HEK293 (cell line): ENCODE measurements around the gene RAB11A.

Experiments
- CTCF ChIA-PET: fragments of 350-600 bp; formaldehyde crosslinking; extraction: SDS; loops from one replicate; lab custom pipeline; 2021; ENCODE audit warnings: antibody characterized with exemption; lab: Yijun Ruan, JAX
- POLR2A ChIA-PET: fragments of 300-600 bp; formaldehyde crosslinking; extraction: SDS; loops from one replicate; lab custom pipeline; 2020; ENCODE audit warnings: antibody characterized with exemption, inconsistent platforms; lab: Yijun Ruan, JAX
- H3K27ac ChIP-seq: fragments of 200-500 bp; sonication (Bioruptor generic); 2 replicates; pipeline ENCODE4 v1.5.1; 2014; ENCODE audit warnings: low read depth, low read length, control low read depth, inconsistent platforms; ENCODE audit errors: extremely low read depth
- H3K36me3 ChIP-seq, 2 experiments: fragments of 200-500 bp in 1 of 2; sonication (Bioruptor generic) in 1 of 2; 1 replicate in 1 of 2; 2 replicates in 1 of 2; pipeline ENCODE4 v1.5.1; 2014 to 2017; ENCODE audit warnings: inconsistent platforms in 2 of 2, low read length in 2 of 2; ENCODE audit not compliant: control insufficient read depth in 2 of 2, insufficient read depth in 1 of 2
- H3K4me1 ChIP-seq: fragments of 200-500 bp; sonication (Bioruptor generic); 2 replicates; pipeline ENCODE4 v1.5.1; 2014; ENCODE audit warnings: mild to moderate bottlenecking, low read length, inconsistent platforms; ENCODE audit not compliant: control insufficient read depth, insufficient read depth
- H3K4me3 ChIP-seq: 2 replicates; pipeline ENCODE4 v1.5.1; 2011; ENCODE audit warnings: low read depth, mild to moderate bottlenecking, control low read depth, low read length, moderate library complexity
- H3K9me3 ChIP-seq: fragments of 200-500 bp; sonication (Bioruptor generic); 2 replicates; pipeline ENCODE4 v1.5.1; 2014; ENCODE audit warnings: low read depth, low read length, inconsistent platforms; ENCODE audit not compliant: control insufficient read depth, insufficient read depth
- EGR2 ChIP-seq: fragments of 450-650 bp; formaldehyde crosslinking; IDR thresholded peaks from 2 replicates; pipeline ENCODE4 v1.5.1; 2016; ENCODE audit warnings: low read depth, missing biosample characterization, missing genetic modification characterization
- GLIS1 ChIP-seq: fragments of 450-650 bp; formaldehyde crosslinking; IDR thresholded peaks from 2 replicates; pipeline ENCODE4 v1.5.1; 2016; ENCODE audit warnings: missing biosample characterization, missing genetic modification characterization
- KLF7 ChIP-seq: fragments of 450-650 bp; formaldehyde crosslinking; IDR thresholded peaks from 2 replicates; pipeline ENCODE4 v1.5.1; 2016; ENCODE audit warnings: missing biosample characterization, missing genetic modification characterization, borderline replicate concordance
- KLF9 ChIP-seq: fragments of 450-650 bp; formaldehyde crosslinking; IDR thresholded peaks from 2 replicates; pipeline ENCODE4 v1.5.1; 2016; ENCODE audit warnings: missing biosample characterization, missing genetic modification characterization, low read depth
- OVOL3 ChIP-seq: fragments of 450-650 bp; formaldehyde crosslinking; IDR thresholded peaks from 2 replicates; pipeline ENCODE4 v1.5.1; 2016; ENCODE audit warnings: missing biosample characterization, missing genetic modification characterization
- RBAK ChIP-seq: fragments of 450-650 bp; formaldehyde crosslinking; IDR thresholded peaks from 2 replicates; pipeline ENCODE4 v1.5.1; 2016; ENCODE audit warnings: missing biosample characterization, missing genetic modification characterization
- SALL2 ChIP-seq: fragments of 450-650 bp; formaldehyde crosslinking; IDR thresholded peaks from 2 replicates; pipeline ENCODE4 v1.5.0; 2017; ENCODE audit warnings: missing biosample characterization, mild to moderate bottlenecking, missing genetic modification characterization, borderline replicate concordance
- SCRT2 ChIP-seq: fragments of 450-650 bp; formaldehyde crosslinking; IDR thresholded peaks from 2 replicates; pipeline ENCODE4 v1.5.1; 2016; ENCODE audit warnings: missing biosample characterization, missing genetic modification characterization
- SP7 ChIP-seq: fragments of 450-650 bp; formaldehyde crosslinking; IDR thresholded peaks from 2 replicates; pipeline ENCODE4 v1.5.1; 2016; ENCODE audit warnings: missing biosample characterization, missing genetic modification characterization
- TRIM28 ChIP-seq: IDR thresholded peaks from 2 replicates; pipeline ENCODE4 v1.6.1; 2011; ENCODE audit warnings: low read length, control low read depth, borderline replicate concordance
- ZBTB11 ChIP-seq: fragments of 450-650 bp; formaldehyde crosslinking; conservative IDR thresholded peaks from 2 replicates; pipeline ENCODE4 v1.5.1; 2016; ENCODE audit warnings: low read depth, missing biosample characterization, missing genetic modification characterization
- ZBTB21 ChIP-seq: fragments of 450-650 bp; formaldehyde crosslinking; IDR thresholded peaks from 2 replicates; pipeline ENCODE4 v1.5.1; 2017; ENCODE audit warnings: missing biosample characterization, missing genetic modification characterization
- ZBTB48 ChIP-seq: fragments of 450-650 bp; formaldehyde crosslinking; IDR thresholded peaks from 2 replicates; pipeline ENCODE4 v1.5.1; 2016; ENCODE audit warnings: missing biosample characterization, missing genetic modification characterization
- ZFP37 ChIP-seq: fragments of 450-650 bp; formaldehyde crosslinking; IDR thresholded peaks from 2 replicates; pipeline ENCODE4 v1.5.1; 2016; ENCODE audit warnings: missing biosample characterization, missing genetic modification characterization
- ZNF10 ChIP-seq: fragments of 450-650 bp; formaldehyde crosslinking; IDR thresholded peaks from 2 replicates; pipeline ENCODE4 v1.5.1; 2017; ENCODE audit warnings: missing biosample characterization, missing genetic modification characterization
- ZNF184 ChIP-seq: fragments of 450-650 bp; IDR thresholded peaks from 2 replicates; pipeline ENCODE4 v1.5.1; 2018; ENCODE audit warnings: missing biosample characterization, mild to moderate bottlenecking, missing genetic modification characterization
- ZNF223 ChIP-seq: fragments of 450-650 bp; formaldehyde crosslinking; IDR thresholded peaks from 2 replicates; pipeline ENCODE4 v1.5.1; 2016; ENCODE audit warnings: missing biosample characterization, missing genetic modification characterization
- ZNF266 ChIP-seq: fragments of 450-650 bp; formaldehyde crosslinking; IDR thresholded peaks from 2 replicates; pipeline ENCODE4 v1.5.1; 2016; ENCODE audit warnings: missing biosample characterization, missing genetic modification characterization, low read depth
- ZNF391 ChIP-seq: fragments of 450-650 bp; formaldehyde crosslinking; IDR thresholded peaks from 2 replicates; pipeline ENCODE4 v1.5.1; 2016; ENCODE audit warnings: low read depth, missing biosample characterization, missing genetic modification characterization, borderline replicate concordance
- ZNF514 ChIP-seq: fragments of 450-650 bp; formaldehyde crosslinking; IDR thresholded peaks from 2 replicates; pipeline ENCODE4 v1.5.1; 2016; ENCODE audit warnings: missing biosample characterization, missing genetic modification characterization
- ZNF529 ChIP-seq: fragments of 450-650 bp; formaldehyde crosslinking; IDR thresholded peaks from 2 replicates; pipeline ENCODE4 v1.5.1; 2017; ENCODE audit warnings: missing genetic modification characterization, missing biosample characterization; ENCODE audit not compliant: insufficient replicate concordance
- ZNF548 ChIP-seq: fragments of 450-650 bp; formaldehyde crosslinking; IDR thresholded peaks from 2 replicates; pipeline ENCODE4 v1.5.1; 2016; ENCODE audit warnings: missing biosample characterization, missing genetic modification characterization
- ZNF660 ChIP-seq: fragments of 450-650 bp; IDR thresholded peaks from 2 replicates; pipeline ENCODE4 v1.5.1; 2018; ENCODE audit warnings: missing biosample characterization, mild to moderate bottlenecking, missing genetic modification characterization
- ZNF692 ChIP-seq: fragments of 450-650 bp; formaldehyde crosslinking; IDR thresholded peaks from 2 replicates; pipeline ENCODE4 v1.5.1; 2016; ENCODE audit warnings: missing biosample characterization, missing genetic modification characterization
- ZNF76 ChIP-seq: fragments of 450-650 bp; formaldehyde crosslinking; IDR thresholded peaks from 2 replicates; pipeline ENCODE4; 2016; ENCODE audit warnings: low read depth, missing biosample characterization, missing genetic modification characterization, borderline replicate concordance
- ZNF792 ChIP-seq: fragments of 450-650 bp; formaldehyde crosslinking; IDR thresholded peaks from 2 replicates; pipeline ENCODE4 v1.5.1; 2016; ENCODE audit warnings: missing biosample characterization, missing genetic modification characterization
- ZNF830 ChIP-seq: fragments of 450-650 bp; IDR thresholded peaks from 2 replicates; pipeline ENCODE4 v1.5.0; 2018; ENCODE audit warnings: missing biosample characterization, missing genetic modification characterization, low read depth, mild to moderate bottlenecking, moderate library complexity
- ZSCAN16 ChIP-seq: fragments of 450-650 bp; formaldehyde crosslinking; IDR thresholded peaks from 2 replicates; pipeline ENCODE4 v1.5.1; 2016; ENCODE audit warnings: missing biosample characterization, missing genetic modification characterization
- TF ChIP-seq, protein P1 (sequence below): fragments of 450-650 bp; formaldehyde crosslinking; IDR thresholded peaks from 2 replicates; pipeline ENCODE4 v1.5.1; 2016; ENCODE audit warnings: missing biosample characterization, missing genetic modification characterization
- TF ChIP-seq, protein P2 (sequence below): fragments of 450-650 bp; formaldehyde crosslinking; IDR thresholded peaks from 2 replicates; pipeline ENCODE4 v1.5.1; 2016; ENCODE audit warnings: missing biosample characterization, missing genetic modification characterization

RAB11A gene

DNA sequence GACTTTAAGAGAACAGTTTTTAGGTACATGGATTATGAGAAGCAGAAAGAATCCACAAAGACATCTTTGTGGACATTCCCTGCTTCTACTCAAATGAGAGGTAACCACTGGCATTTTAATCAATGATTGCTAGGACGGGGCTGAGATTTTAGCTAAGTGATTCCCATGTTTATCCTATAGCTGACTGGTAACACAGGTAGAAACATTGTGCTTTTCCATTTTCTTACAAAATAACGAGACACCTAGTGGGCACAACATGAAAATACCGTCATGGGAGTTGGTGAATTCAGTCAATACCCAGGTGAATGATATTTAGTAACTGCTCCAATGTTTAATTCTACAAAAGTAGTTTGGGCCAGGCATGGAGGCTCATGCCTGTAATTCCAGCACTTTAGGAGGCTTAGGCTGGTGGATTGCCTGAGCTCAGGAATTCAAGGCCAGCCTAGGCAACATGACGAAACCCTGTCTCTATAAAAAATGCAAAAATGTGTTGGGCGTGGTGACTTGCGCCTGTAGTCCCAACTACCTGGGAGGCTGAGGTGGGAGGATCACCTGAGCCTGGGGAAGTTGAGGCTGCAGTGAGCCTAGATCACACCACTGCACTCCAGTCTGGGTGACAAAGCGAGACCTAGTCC, 40.0 kb upstream of the RAB11A start (continued):
- TF ChIP-seq ZNF548, result no peak
- TF ChIP-seq EGR2 (tag by site-specific recombination), result no peak
- TF ChIP-seq, all 188 proteins: peak for 5

- H3K27ac ChIP-seq, result peak overlapping the region; percentile 79
- no peaks in the 10 kb centered on the region for H3K36me3 ChIP-seq
- H3K4me3 ChIP-seq, result no peak overlapping the region
- ChIA-PET CTCF (interaction anchor here (0.6 to 7.1 kb wide), 21 partner anchors 9 to 440 kb away, joined by 3 to 57 read pairs (median 4); partner anchors contain the start of gene INTS14), POLR2A (interaction anchor here (1.0 to 2.3 kb wide), 10 partner anchors 9 to 528 kb away, joined by 3 to 27 read pairs (median 4); partner anchors contain the start of genes DENND4A, INTS14, RAB11A and RNU5B-1)
- no peaks in the 10 kb centered on the region for H3K9me3 ChIP-seq
- H3K4me1 ChIP-seq, result peaks cover 15% of the 10 kb centered on the region
- TF ChIP-seq ZNF529 (tag by site-specific recombination) (peak; percentile 23), RBAK (tag by site-specific recombination) (no peak), ZNF10 (tag by site-specific recombination) (peak; percentile 85; the same call in 1 of the 2 replicates), SP7 (tag by site-specific recombination) (peak; percentile 99), GLIS1 (peak; percentile 97), ZNF266 (tag by site-specific recombination) (no peak), ZNF223 (no peak), TRIM28 (peak; percentile 95), ZBTB48 (tag by site-specific recombination) (no peak), ZBTB11 (tag by site-specific recombination) (peak; percentile 72), ZNF792 (tag by site-specific recombination) (no peak), ZNF76 (peak; percentile 75), OVOL3 (tag by site-specific recombination) (peak; percentile 94), ZNF391 (peak; percentile 54; the same call in 1 of the 2 replicates), KLF7 (no peak), ZFP37 (tag by site-specific recombination) (no peak), ZNF660 (peak; percentile 92), KLF9 (no peak), ZNF184 (tag by site-specific recombination) (peak; percentile 96), ZSCAN16 (peak; percentile 99), SALL2 (tag by site-specific recombination) (no peak), ZNF514 (no peak), ZBTB21 (tag by site-specific recombination) (peak; percentile 92), ZNF830 (tag by site-specific recombination) (no peak), ZNF692 (tag by site-specific recombination) (peak; percentile 97), SCRT2 (tag by site-specific recombination) (peak; percentile 93)
- TF ChIP-seq, protein P1, sequence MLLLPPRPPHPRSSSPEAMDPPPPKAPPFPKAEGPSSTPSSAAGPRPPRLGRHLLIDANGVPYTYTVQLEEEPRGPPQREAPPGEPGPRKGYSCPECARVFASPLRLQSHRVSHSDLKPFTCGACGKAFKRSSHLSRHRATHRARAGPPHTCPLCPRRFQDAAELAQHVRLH, result peak; percentile 76
- TF ChIP-seq, protein P2, sequence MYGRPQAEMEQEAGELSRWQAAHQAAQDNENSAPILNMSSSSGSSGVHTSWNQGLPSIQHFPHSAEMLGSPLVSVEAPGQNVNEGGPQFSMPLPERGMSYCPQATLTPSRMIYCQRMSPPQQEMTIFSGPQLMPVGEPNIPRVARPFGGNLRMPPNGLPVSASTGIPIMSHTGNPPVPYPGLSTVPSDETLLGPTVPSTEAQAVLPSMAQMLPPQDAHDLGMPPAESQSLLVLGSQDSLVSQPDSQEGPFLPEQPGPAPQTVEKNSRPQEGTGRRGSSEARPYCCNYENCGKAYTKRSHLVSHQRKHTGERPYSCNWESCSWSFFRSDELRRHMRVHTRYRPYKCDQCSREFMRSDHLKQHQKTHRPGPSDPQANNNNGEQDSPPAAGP, result peak; percentile 83; the same call in 1 of the 2 replicates
These were observed 36.5 kb upstream of the RAB11A start for GRCh38 chr15:65832549-65833364.
